K562 (cell line): ENCODE data around the gene PDZD2. TPM values are rescaled to one million over a fixed set of nuclear protein-coding genes. Genes with fewer than 3 reads are reported as not detected.

Experiments used
- ATAC-seq: fragments of 200-7000 bp; cut with Tn5 transposase; 3 replicates; pipeline ENCODE4 v1.9.1; 2020; ENCODE audit warnings: moderate library complexity
- BruUV-seq: library from RNA; stranded (reverse); fragments of 400-500 nt; replicated peaks from 2 replicates; lab custom pipeline; 2021; lab: Mats Ljungman, UMichigan
- CTCF ChIA-PET: fragments of 300-600 bp; formaldehyde crosslinking; extraction: SDS; loops from one replicate; lab custom pipeline; 2021; ENCODE audit warnings: low intra/inter-chr PET ratio; lab: Yijun Ruan, JAX
- POLR2A ChIA-PET: fragments of 300-600, 350-650 bp; sonication (Branson Sonifier 250); formaldehyde crosslinking; extraction: SDS; loops from one replicate; lab custom pipeline; 2021; ENCODE audit warnings: antibody characterized with exemption, inconsistent platforms; lab: Yijun Ruan, JAX
- DNase-seq, 4 experiments: peaks; one replicate each; pipeline versions ENCODE4 v3.0.0 to v3.0.0-alpha.2; 2011 to 2018; ENCODE audit warnings: low spot score in 3 of 4, mixed read lengths in 3 of 4; ENCODE audit errors: extremely low read depth in 1 of 4
- FAIRE-seq: peaks from 2 replicates; lab custom pipeline; 2011; peaks lifted over from hg19 to GRCh38; lab: Jason Lieb, UNC
- H2AFZ ChIP-seq: 2 replicates; pipeline ENCODE4 v1.6.0; 2011; ENCODE audit warnings: low read depth, low read length, control low read depth, inconsistent platforms
- H3K27ac ChIP-seq: fragments of 200-600 bp; 3 replicates; pipeline ENCODE4 v1.8.0; 2011; ENCODE audit warnings: low read depth, mild to moderate bottlenecking, control low read depth, inconsistent platforms, low read length, moderate library complexity, mixed read lengths; ENCODE audit errors: extremely low read depth
- H3K27me3 ChIP-seq, 2 experiments: fragments of 300-600 bp in 1 of 2; 2 replicates in 1 of 2; 3 replicates in 1 of 2; pipeline versions ENCODE4 v1.6.0 to v1.8.0; 2011; ENCODE audit warnings: inconsistent platforms in 2 of 2, low read length in 2 of 2, mild to moderate bottlenecking in 1 of 2, mixed read lengths in 1 of 2, moderate library complexity in 1 of 2; ENCODE audit not compliant: control insufficient read depth in 2 of 2, insufficient read depth in 2 of 2
- H3K36me3 ChIP-seq: fragments of 300-600 bp; 3 replicates; pipeline ENCODE4 v1.8.0; 2011; ENCODE audit warnings: mild to moderate bottlenecking, low read length, inconsistent platforms; ENCODE audit not compliant: control insufficient read depth, insufficient read depth
- H3K4me1 ChIP-seq, 2 experiments: fragments of 200-600 bp in 1 of 2; replicated peaks in 1 of 2; 2 replicates in 1 of 2; 3 replicates in 1 of 2; pipeline versions ENCODE4 v1.5.1 to v1.8.0; 2011; ENCODE audit warnings: inconsistent platforms in 2 of 2, low read length in 2 of 2, mild to moderate bottlenecking in 1 of 2, mixed read lengths in 1 of 2, moderate library complexity in 1 of 2; ENCODE audit not compliant: control insufficient read depth in 2 of 2, insufficient read depth in 2 of 2
- H3K4me2 ChIP-seq: 2 replicates; pipeline ENCODE4 v1.6.1; 2011; ENCODE audit warnings: low read length, control low read depth, inconsistent platforms, mixed read lengths; ENCODE audit not compliant: insufficient read depth
- H3K4me3 ChIP-seq: fragments of 200-600 bp; sonication (generic), shearing (Covaris generic); 2 replicates; pipeline ENCODE4 v1.5.1; 2016; ENCODE audit warnings: control low read depth, inconsistent platforms
- H3K79me2 ChIP-seq: fragments of 200-600 bp; 3 replicates; pipeline ENCODE4 v1.8.0; 2011; ENCODE audit warnings: low read length, inconsistent platforms; ENCODE audit not compliant: control insufficient read depth, insufficient read depth
- H3K9ac ChIP-seq, 2 experiments: 2 replicates each; pipeline versions ENCODE4 v1.6.0 to v1.6.1; 2011; ENCODE audit warnings: low read depth in 2 of 2, low read length in 2 of 2, control low read depth in 1 of 2, inconsistent platforms in 1 of 2, mild to moderate bottlenecking in 1 of 2, mixed read lengths in 1 of 2; ENCODE audit not compliant: insufficient read depth in 1 of 2
- H3K9me1 ChIP-seq: one replicate; pipeline ENCODE4 v1.6.0; 2011; ENCODE audit warnings: inconsistent platforms, mild to moderate bottlenecking, low read length, moderate library complexity; ENCODE audit not compliant: control insufficient read depth, insufficient read depth
- H3K9me3 ChIP-seq: replicated peaks from 2 replicates; pipeline ENCODE4 v1.5.1; 2011; ENCODE audit warnings: low read depth, low read length, inconsistent platforms; ENCODE audit not compliant: control insufficient read depth, insufficient read depth
- H4K20me1 ChIP-seq: replicated peaks from 2 replicates; pipeline ENCODE4 v1.6.1; 2011; ENCODE audit warnings: low read length, inconsistent platforms, mixed read lengths; ENCODE audit not compliant: control insufficient read depth, insufficient read depth
- BRF1 ChIP-seq: IDR thresholded peaks from 3 replicates; pipeline ENCODE4 v1.6.1; 2011; ENCODE audit warnings: borderline replicate concordance, mild to moderate bottlenecking; ENCODE audit not compliant: insufficient read length; ENCODE audit errors: extremely low read depth
- COPS2 ChIP-seq: fragments of 450-650 bp; conservative IDR thresholded peaks from 2 replicates; pipeline ENCODE4 v1.6.1; 2016; ENCODE audit warnings: mild to moderate bottlenecking, moderate library complexity
- HDAC6 ChIP-seq: IDR thresholded peaks from 2 replicates; pipeline ENCODE4 v1.6.1; 2012; ENCODE audit warnings: low read depth, mild to moderate bottlenecking, control low read depth, inconsistent platforms, low read length, moderate library complexity
- MAFK ChIP-seq: IDR thresholded peaks from 2 replicates; pipeline ENCODE4 v1.6.1; 2011; ENCODE audit warnings: low read length, improper control_type of control experiment
- MEF2A ChIP-seq: IDR thresholded peaks from 2 replicates; pipeline ENCODE4 v1.6.1; 2011; ENCODE audit warnings: low read depth, mild to moderate bottlenecking, low read length, moderate library complexity; ENCODE audit not compliant: control insufficient read depth
- POU5F1 ChIP-seq: fragments of 150-350 bp; IDR thresholded peaks from 2 replicates; pipeline ENCODE4 v1.6.1; 2014; ENCODE audit warnings: borderline replicate concordance, low read length, low read depth, mild to moderate bottlenecking; ENCODE audit not compliant: partially characterized antibody
- RCOR1 ChIP-seq, 2 experiments: IDR thresholded peaks; 2 replicates each; pipeline ENCODE4 v1.6.1; 2012; ENCODE audit warnings: low read depth in 2 of 2, low read length in 2 of 2, borderline replicate concordance in 1 of 2, improper control_type of control experiment in 1 of 2
- SIX5 ChIP-seq, 2 experiments: IDR thresholded peaks; 2 replicates each; pipeline ENCODE4 v1.6.1; 2011; ENCODE audit warnings: low read length in 2 of 2, borderline replicate concordance in 1 of 2, low read depth in 1 of 2, mild to moderate bottlenecking in 1 of 2, moderate library complexity in 1 of 2; ENCODE audit not compliant: insufficient read depth in 1 of 2
- SREBF1 ChIP-seq: fragments of 150-350 bp; IDR thresholded peaks from 2 replicates; pipeline ENCODE4 v1.6.1; 2014; ENCODE audit warnings: antibody characterized with exemption, low read depth, low read length, borderline replicate concordance
- TEAD1 ChIP-seq, 2 experiments: fragments of 450-650 bp in 1 of 2; sonication (generic) in 1 of 2; formaldehyde crosslinking; IDR thresholded peaks; 2 replicates each; pipeline versions ENCODE4 v1.4.0 to v1.8.0; 2020 to 2022; ENCODE audit warnings: mild to moderate bottlenecking in 2 of 2, missing genetic modification reagents in 1 of 2
- ZNF282 ChIP-seq: sonication (generic); formaldehyde crosslinking; IDR thresholded peaks from 2 replicates; pipeline ENCODE4 v1.8.1; 2023; ENCODE audit warnings: missing genetic modification reagents
- ZNF444 ChIP-seq: fragments of 250-450 bp; sonication (Bioruptor Pico); IDR thresholded peaks from 2 replicates; pipeline ENCODE4 v1.4.0; 2020; ENCODE audit warnings: mild to moderate bottlenecking, moderate library complexity
- ZNF584 ChIP-seq: fragments of 200-800 bp; sonication (Bioruptor generic); IDR thresholded peaks from 2 replicates; pipeline ENCODE4 v1.6.1; 2016; ENCODE audit warnings: low read depth, mild to moderate bottlenecking, missing genetic modification characterization, missing compliant biosample characterization
- ZNF644 ChIP-seq: fragments of 200-800 bp; sonication (Bioruptor generic); IDR thresholded peaks from 2 replicates; pipeline ENCODE4 v1.6.1; 2016; ENCODE audit warnings: low read depth, missing genetic modification characterization, missing compliant biosample characterization
- ZNF707 ChIP-seq: fragments of 250-450 bp; sonication (Bioruptor Pico); conservative IDR thresholded peaks from 2 replicates; pipeline ENCODE4 v1.8.0; 2022; ENCODE audit warnings: inconsistent platforms, mild to moderate bottlenecking, moderate library complexity
- WGBS: fragments of 100-300 bp; shearing (Covaris generic); methylation state at CpG from one replicate; pipeline ENCODE4 v1.1.6; 2016; ENCODE audit warnings: low coverage, mixed read lengths; ENCODE audit not compliant: insufficient coverage; ENCODE audit errors: missing lambda C conversion rate; 5-methylcytosine and 5-hydroxymethylcytosine counted together
- in situ Hi-C: fragments of 300-500 bp; cut with MboI; formaldehyde crosslinking; loops from 4 replicates; pipeline ENCODE4 v1.15.0; 2018; ENCODE audit warnings: inconsistent platforms, mixed read lengths
- intact Hi-C: fragments of 100-400 bp; cut with micrococcal nuclease; formaldehyde crosslinking; loops from 2 replicates; pipeline ENCODE4 v1.14.2; 2022
- polyA plus RNA-seq, 8 experiments: library from polyadenylated mRNA; depleted of rRNA in 4 of 8; stranded (reverse) in 5 of 8; unstranded in 3 of 8; fragments of >200 nt; fragmentation: Nextera tagmentation in 2 of 8; fragmentation: Illumina TruSeq in 1 of 8; extraction: Ambion mirVana in 2 of 8; extraction: Trizol in 1 of 8; gene quantifications; 2 replicates each; pipeline versions ENCODE4 v1.2.1 to v1.2.3, GENCODE V29; 2011 to 2014; ENCODE audit warnings: inconsistent platforms in 1 of 8, missing spikeins in 1 of 8
- total RNA-seq, 7 experiments: library from RNA; depleted of rRNA in 6 of 7; stranded (reverse); fragments of >200 nt in 6 of 7; fragmentation: Illumina TruSeq in 2 of 7; extraction: Trizol in 2 of 7; gene quantifications; 2 replicates each; pipeline versions ENCODE4 v1.2.1 to v1.2.3, GENCODE V29; 2011 to 2021; ENCODE audit warnings: low replicate concordance in 1 of 7
- TF ChIP-seq, protein P1 (sequence below): fragments of 450-650 bp; formaldehyde crosslinking; IDR thresholded peaks from 2 replicates; pipeline ENCODE4 v1.4.0; 2020; ENCODE audit warnings: mild to moderate bottlenecking, mixed read lengths
- TF ChIP-seq, protein P2 (sequence below): fragments of 250-450 bp; sonication (Bioruptor Pico); IDR thresholded peaks from 2 replicates; pipeline ENCODE4 v1.4.0; 2020; ENCODE audit warnings: mild to moderate bottlenecking, moderate library complexity, borderline replicate concordance
- TF ChIP-seq, protein P3 (sequence below): fragments of 250-450 bp; sonication (Bioruptor Pico); IDR thresholded peaks from 2 replicates; pipeline ENCODE4 v1.5.0; 2021

Gene PDZD2
- total and polyA plus RNA-seq, 9 of the 15 experiments (the other 6 are each of a cell fraction or from before 2014, with no cell fraction given), result 0.02 to 0.08 (median 0.04) TPM; not detected in 6

- Histone ChIP-seq H3K36me3 (no peaks in the 10 kb centered on the region), H3K9ac (no peak overlapping the region), H4K20me1 (no peaks in the 10 kb centered on the region), H3K4me1 (no peaks in the 10 kb centered on the region), H3K4me2 (no peak overlapping the region), H3K9me1 (no peaks in the 10 kb centered on the region), H3K79me2 (no peaks in the 10 kb centered on the region), H3K27ac (no peak overlapping the region), H2AFZ (no peak overlapping the region), H3K27me3 (peaks cover 16 to 52% of the 10 kb centered on the region in 2 experiments; a peak in 4 of 5 replicates), H3K4me3 (no peak overlapping the region), H3K9me3 (no peaks in the 10 kb centered on the region)
- CTCF ChIA-PET, result no interaction called here
- intact Hi-C loops (no loop called here), in situ Hi-C loops (no loop called here)
- 0% methylated on average over 4 of the region's 4 CpGs for WGBS
- FAIRE-seq, result no peak
- BruUV-seq, result no TSS peak
- POLR2A ChIA-PET, result no interaction called here
- DNase-seq, result no peak
- no peak for ATAC-seq
- TF ChIP-seq COPS2 (no peak), ZNF282 (CRISPR knock-in tag) (no peak), ZNF707 (no peak), ZNF644 (tag) (no peak), SIX5 (IDR thresholded peaks at IDR 0.05; ENCODE audit: borderline replicate concordance in 1 of 2, insufficient read depth in 1 of 2, low read depth in 1 of 2, low read length in 2 of 2) (no peak), ZNF444 (CRISPR knock-in tag) (no peak), ZNF584 (CRISPR knock-in tag) (no peak), BRF1 (no peak), SREBF1 (no peak), POU5F1 (no peak), RCOR1 (IDR thresholded peaks at IDR 0.05; ENCODE audit: borderline replicate concordance in 1 of 2, low read depth in 2 of 2, low read length in 2 of 2) (no peak), MEF2A (no peak), HDAC6 (no peak), TEAD1 (CRISPR knock-in tag; IDR thresholded peaks at IDR 0.05) (no peak), MAFK (no peak)
- TF ChIP-seq, protein P1, sequence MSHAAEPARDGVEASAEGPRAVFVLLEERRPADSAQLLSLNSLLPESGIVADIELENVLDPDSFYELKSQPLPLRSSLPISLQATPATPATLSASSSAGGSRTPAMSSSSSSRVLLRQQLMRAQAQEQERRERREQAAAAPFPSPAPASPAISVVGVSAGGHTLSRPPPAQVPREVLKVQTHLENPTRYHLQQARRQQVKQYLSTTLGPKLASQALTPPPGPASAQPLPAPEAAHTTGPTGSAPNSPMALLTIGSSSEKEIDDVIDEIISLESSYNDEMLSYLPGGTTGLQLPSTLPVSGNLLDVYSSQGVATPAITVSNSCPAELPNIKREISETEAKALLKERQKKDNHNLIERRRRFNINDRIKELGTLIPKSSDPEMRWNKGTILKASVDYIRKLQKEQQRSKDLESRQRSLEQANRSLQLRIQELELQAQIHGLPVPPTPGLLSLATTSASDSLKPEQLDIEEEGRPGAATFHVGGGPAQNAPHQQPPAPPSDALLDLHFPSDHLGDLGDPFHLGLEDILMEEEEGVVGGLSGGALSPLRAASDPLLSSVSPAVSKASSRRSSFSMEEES (CRISPR knock-in tag), result no peak
- TF ChIP-seq, protein P2, sequence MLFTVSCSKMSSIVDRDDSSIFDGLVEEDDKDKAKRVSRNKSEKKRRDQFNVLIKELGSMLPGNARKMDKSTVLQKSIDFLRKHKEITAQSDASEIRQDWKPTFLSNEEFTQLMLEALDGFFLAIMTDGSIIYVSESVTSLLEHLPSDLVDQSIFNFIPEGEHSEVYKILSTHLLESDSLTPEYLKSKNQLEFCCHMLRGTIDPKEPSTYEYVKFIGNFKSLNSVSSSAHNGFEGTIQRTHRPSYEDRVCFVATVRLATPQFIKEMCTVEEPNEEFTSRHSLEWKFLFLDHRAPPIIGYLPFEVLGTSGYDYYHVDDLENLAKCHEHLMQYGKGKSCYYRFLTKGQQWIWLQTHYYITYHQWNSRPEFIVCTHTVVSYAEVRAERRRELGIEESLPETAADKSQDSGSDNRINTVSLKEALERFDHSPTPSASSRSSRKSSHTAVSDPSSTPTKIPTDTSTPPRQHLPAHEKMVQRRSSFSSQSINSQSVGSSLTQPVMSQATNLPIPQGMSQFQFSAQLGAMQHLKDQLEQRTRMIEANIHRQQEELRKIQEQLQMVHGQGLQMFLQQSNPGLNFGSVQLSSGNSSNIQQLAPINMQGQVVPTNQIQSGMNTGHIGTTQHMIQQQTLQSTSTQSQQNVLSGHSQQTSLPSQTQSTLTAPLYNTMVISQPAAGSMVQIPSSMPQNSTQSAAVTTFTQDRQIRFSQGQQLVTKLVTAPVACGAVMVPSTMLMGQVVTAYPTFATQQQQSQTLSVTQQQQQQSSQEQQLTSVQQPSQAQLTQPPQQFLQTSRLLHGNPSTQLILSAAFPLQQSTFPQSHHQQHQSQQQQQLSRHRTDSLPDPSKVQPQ, result no peak
- TF ChIP-seq, protein P3, sequence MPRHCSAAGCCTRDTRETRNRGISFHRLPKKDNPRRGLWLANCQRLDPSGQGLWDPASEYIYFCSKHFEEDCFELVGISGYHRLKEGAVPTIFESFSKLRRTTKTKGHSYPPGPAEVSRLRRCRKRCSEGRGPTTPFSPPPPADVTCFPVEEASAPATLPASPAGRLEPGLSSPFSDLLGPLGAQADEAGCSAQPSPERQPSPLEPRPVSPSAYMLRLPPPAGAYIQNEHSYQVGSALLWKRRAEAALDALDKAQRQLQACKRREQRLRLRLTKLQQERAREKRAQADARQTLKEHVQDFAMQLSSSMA (CRISPR knock-in tag), result no peak
Observed at GRCh38 chr5:32003981-32004380, 365.1 kb downstream of the PDZD2 start.
